GM19240 (cell line): ENCODE measurements around the gene TMEM9.

Source experiments
- DNase-seq: peaks from one replicate; pipeline ENCODE4 v3.0.0; 2011; ENCODE audit warnings: low spot score; ENCODE audit not compliant: insufficient read length

The TMEM9 gene

GRCh38 chr1:201127755-201128455 lies 26.4 kb downstream of the TMEM9 start:
- no peak for DNase-seq

GRCh38 chr1:201126832-201127754 lies 27.2 kb downstream of the TMEM9 start, which contains the start of gene ASCL5:
Gene ASCL5 (minus strand): TSS chr1:201127184. CDS start chr1:201115372, 11,812 bp downstream.
- DNase-seq = no peak

GRCh38 chr1:201126463-201126831 lies 27.8 kb downstream of the TMEM9 start:
- no peak for DNase-seq

GRCh38 chr1:201125800-201126199 lies 28.5 kb downstream of the TMEM9 start:
- DNase-seq = no peak

GRCh38 chr1:201125019-201125418 lies 29.3 kb downstream of the TMEM9 start:
- no peak for DNase-seq

GRCh38 chr1:201123866-201124265 lies 30.4 kb downstream of the TMEM9 start:
- DNase-seq = no peak

- DNase-seq = no peak
Observed at GRCh38 chr1:201122321-201122957, 31.8 kb downstream of the TMEM9 start.

GRCh38 chr1:201119206-201120197 lies 34.8 kb downstream of the TMEM9 start:
- peak; percentile 45 for DNase-seq

- no peak for DNase-seq
Observed at GRCh38 chr1:201116091-201116490, 38.2 kb downstream of the TMEM9 start.

- DNase-seq = no peak
Observed at GRCh38 chr1:201115390-201115937, 38.8 kb downstream of the TMEM9 start.

GRCh38 chr1:201114245-201115131 lies 39.8 kb downstream of the TMEM9 start:
- peak; percentile 91 for DNase-seq

GRCh38 chr1:201113451-201114244 lies 40.6 kb downstream of the TMEM9 start:
- DNase-seq = no peak

- no peak for DNase-seq
Observed at GRCh38 chr1:201112926-201113325, 41.3 kb downstream of the TMEM9 start.

GRCh38 chr1:201112173-201112731 lies 42.0 kb downstream of the TMEM9 start, which contains the start of gene CACNA1S:
Gene CACNA1S (minus strand): TSS chr1:201112426. CDS start chr1:201112339, 87 bp downstream.
- DNase-seq = no peak

GRCh38 chr1:201111672-201112071 lies 42.6 kb downstream of the TMEM9 start:
- no peak for DNase-seq

GRCh38 chr1:201111156-201111555 lies 43.1 kb downstream of the TMEM9 start:
- no peak for DNase-seq

- no peak for DNase-seq
Observed at GRCh38 chr1:201110616-201111015, 43.7 kb downstream of the TMEM9 start.

GRCh38 chr1:201110138-201110537 lies 44.1 kb downstream of the TMEM9 start:
- DNase-seq = no peak
